GM21576 (cell line): Measurements from ENCODE around the gene WAC.
A peak's percentile ranks its signal among the peaks of the same experiment; 100 is the strongest.

ENCODE experiments used
- ATAC-seq: cut with Tn5 transposase; IDR thresholded peaks from one replicate; pipeline ENCODE4 v1.9.1; 2021; ENCODE audit warnings: mild to moderate bottlenecking, moderate library complexity; ENCODE audit not compliant: unreplicated experiment

Gene WAC

GRCh38 chr10:28523725-28524252 lies 9.1 kb upstream of the WAC start:
- no peak for ATAC-seq

- ATAC-seq: no peak
Measured at GRCh38 chr10:28530751-28531150, 2.2 kb upstream of the WAC start.

DNA sequence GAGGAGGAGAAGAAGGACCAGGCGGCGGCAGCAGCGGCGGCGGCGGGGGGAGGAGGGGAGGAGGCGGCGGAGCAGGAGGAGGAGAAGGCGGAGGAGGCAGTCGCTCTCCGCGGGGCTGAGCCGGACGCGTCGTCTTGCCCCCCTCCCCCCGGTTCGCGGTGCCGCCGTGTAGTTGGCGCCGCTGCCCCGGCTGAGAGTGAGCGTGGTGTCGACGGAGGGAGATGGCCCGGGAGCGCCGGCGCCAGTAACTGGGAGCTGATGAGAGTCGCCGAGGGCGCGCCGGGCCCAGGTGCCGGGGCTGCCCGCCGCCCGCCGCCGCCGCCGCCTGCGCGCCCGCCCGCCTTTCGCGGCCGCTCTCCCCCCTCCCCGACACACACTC lies 257 bp downstream of the WAC start:
- peak; percentile 1 for ATAC-seq

DNA sequence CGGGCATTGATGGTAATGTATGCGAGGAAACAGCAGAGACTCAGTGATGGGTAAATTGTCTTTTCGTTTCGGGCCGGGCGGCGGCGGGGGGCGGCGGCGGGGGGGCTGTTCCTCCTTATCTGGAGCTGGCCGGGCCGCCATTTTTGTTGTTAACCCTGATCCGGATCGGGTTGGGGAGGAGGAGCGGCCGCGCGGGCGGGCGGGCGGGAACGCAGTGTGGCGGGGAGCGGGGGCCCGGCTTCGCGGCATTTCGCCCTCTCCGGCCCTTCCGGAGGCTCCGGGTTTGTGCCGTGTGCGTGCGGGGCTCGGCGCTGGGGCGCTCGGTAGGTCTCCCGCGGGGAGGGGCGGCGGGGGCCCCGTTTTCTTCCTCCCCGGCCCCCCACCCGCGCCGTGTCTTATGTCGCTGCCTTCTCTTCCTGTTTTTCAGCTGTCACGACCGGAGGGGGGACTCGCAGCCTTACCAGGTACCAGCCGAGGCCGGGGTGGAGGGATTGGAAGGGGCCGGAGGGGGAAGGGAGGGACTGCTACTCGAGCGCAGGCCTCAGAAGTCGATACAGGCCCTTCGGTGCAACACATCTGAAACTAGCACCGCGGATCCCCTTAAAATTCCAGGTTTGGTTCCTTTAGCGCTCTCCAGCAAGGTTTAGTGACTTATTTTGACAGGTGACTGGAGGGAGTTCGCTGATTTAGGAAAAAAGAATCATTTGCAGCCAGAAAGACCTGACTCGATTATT lies 820 bp downstream of the WAC start:
- peak; percentile 16 for ATAC-seq

- ATAC-seq: no peak
Measured at GRCh38 chr10:28535846-28536245, 2.9 kb downstream of the WAC start.

- ATAC-seq: no peak
Measured at GRCh38 chr10:28538595-28538994, 5.7 kb downstream of the WAC start.

GRCh38 chr10:28540145-28540544 lies 7.2 kb downstream of the WAC start:
- ATAC-seq: no peak

DNA sequence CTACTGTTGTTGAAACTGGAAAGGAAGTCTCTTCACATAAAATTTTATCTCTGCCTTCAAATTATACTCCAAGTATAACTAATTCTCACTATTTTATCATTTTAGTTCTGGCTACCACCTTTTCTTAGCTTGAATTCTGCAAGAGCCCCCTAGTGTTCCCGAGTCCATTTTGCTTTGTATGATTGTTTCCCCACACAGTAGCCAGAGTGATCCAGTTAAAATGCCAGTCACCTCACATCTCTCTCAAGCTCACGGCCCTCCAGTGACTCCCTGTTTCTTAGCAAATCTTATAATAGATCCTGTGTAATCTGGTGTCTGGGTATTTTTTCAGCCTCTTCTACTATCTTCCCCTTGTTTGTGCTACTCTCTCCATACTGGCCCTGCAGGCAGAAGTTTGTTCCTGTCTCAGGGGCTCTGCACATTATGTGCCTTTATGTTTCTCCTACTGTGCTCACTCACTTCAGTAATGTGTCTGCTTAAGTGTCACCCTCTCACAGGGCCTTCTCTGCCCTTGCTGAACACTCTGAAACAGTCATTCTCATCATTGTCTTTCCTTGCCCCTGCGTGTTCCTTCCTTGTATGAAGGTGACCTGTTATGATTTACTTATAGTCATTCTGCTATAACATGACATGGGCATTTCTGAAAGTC lies 8.9 kb downstream of the WAC start:
- ATAC-seq: no peak

- ATAC-seq: no peak
Measured at GRCh38 chr10:28542728-28543127, 9.8 kb downstream of the WAC start.

DNA sequence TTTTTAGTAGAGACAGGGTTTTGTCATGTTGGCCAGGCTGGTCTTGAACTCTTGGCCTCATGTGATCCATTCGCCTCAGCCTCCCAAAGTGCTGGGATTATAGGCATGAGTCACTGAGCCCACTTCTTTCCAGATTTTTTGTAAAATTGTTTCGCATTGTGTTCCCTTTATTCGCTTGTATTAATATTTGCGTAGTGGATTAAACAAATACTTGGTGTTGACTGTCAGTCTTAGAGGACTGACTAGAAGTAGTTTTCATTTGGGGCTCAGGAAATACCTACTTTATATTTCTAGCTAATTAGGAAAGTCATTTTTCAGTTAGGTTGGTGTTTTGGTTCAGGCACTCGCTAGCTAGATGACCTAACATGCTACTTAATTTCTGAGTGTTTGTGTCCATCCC lies 11.1 kb downstream of the WAC start:
- no peak for ATAC-seq

GRCh38 chr10:28545967-28546644 lies 13.2 kb downstream of the WAC start:
- peak; percentile 68 for ATAC-seq

- no peak for ATAC-seq
Measured at GRCh38 chr10:28548781-28549498, 16.0 kb downstream of the WAC start.

DNA sequence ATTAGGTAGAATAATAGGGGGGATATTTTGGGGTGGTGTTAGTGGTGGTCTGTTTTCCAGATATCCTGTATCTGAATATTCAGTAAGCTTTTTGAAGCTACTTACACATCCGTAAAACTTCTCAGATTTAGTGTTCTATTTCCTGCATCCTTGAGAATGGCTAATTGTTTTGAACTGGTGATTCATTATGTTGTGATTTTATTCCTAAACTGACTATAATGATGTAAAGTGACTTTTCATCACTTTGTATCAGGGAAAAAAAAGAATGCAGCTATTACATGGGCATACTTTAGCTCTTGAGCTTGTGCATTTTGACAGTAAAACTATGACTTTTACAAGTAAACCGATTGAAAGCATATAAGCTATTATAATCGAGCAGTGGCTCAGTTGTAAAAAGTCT lies 18.2 kb downstream of the WAC start:
- no peak for ATAC-seq

DNA sequence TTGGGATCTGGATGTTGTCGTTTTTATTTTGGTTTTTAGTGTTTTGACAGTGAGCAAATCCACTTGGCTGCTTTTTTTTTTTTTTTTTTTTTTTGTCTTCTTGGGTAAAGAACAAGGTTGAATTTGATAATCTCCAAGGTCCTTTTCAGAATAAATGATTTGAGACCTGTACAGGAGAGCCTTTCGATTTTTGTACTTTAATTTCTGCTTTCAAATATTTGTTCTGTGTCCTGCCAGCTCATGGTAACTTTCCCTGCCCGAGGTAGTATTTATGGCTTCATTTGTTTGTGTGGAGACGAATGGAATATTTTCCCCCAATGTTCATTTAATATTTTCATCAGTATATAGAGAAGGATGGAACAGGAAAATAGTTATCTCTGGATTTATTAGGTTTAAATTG lies 19.9 kb downstream of the WAC start:
- no peak for ATAC-seq

GRCh38 chr10:28554009-28554408 lies 21.1 kb downstream of the WAC start:
- no peak for ATAC-seq

GRCh38 chr10:28554952-28555351 lies 22.0 kb downstream of the WAC start:
- ATAC-seq: no peak

DNA sequence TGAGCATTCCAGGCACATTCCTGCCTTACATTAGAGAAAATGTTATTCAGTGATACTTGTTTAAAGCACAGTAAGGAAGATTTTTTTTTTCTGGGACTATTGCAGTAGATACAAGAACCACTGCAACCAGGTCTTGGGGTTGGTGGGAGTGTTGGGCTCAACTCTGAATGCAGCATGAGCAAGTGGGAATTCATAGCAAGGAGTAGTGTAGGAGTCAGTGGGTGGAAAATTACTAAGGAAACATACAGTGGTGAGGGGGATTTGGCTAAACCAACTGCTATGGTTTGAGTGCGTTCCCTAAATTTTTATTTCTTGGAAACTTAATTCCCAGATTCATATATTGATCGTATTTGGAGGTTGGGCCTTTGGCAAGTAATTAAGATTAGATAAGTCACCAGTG lies 22.4 kb downstream of the WAC start:
- ATAC-seq: no peak

- no peak for ATAC-seq
Measured at GRCh38 chr10:28556142-28556541, 23.2 kb downstream of the WAC start.

DNA sequence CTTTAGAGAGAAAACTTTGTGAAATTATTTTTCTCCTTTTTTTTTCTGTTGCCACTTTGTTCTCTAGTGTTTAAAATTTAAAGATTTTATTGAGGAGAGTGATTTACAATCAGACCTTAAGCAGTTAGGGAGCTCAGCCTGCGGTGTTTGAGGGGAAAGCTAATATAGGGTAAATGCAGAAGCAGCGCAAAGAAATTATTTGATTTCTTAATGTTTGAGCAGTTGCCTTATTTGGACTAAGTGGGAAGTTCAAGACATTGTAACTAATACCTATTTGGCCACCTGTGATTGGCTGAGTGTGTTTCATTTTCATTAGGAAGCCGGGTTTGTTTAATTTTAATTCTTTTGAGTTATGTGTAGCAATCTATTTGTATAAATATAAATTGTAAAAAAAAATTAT lies 25.3 kb downstream of the WAC start:
- no peak for ATAC-seq

- no peak for ATAC-seq
Measured at GRCh38 chr10:28558923-28559508, 26.1 kb downstream of the WAC start.

DNA sequence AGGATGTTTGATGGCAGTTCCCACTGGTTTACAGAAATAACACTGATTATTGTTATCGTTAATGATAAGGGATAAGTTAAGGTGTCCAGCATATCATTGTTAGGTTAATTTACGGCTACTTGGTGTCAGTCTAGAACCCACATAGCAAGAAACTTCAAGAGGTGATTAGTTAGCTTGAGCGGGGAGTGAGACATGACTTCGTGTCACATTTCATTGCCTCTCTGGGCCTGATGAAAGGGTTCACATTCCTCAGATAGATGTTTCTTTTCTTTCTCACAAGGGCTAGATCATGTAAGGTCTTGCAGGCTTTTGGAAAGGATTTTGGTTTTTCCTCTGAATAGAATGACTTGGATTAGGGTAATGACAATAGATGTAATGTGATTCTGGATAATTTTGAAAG lies 26.7 kb downstream of the WAC start:
- ATAC-seq: no peak
